Astrocyte of the cerebellum (primary cell): ENCODE measurements around the gene NUB1.

Source experiments
- DNase-seq: peaks from one replicate; pipeline ENCODE4 v3.0.0-alpha.2; 2011; ENCODE audit warnings: low read depth
- H3K4me3 ChIP-seq: 2 replicates; pipeline ENCODE4 v1.5.1; 2011; ENCODE audit warnings: mild to moderate bottlenecking, low read depth, low read length, moderate library complexity
- CTCF ChIP-seq: IDR thresholded peaks from 2 replicates; pipeline ENCODE4 v1.5.1; 2012; ENCODE audit warnings: low read length, low read depth, moderate library complexity, mild to moderate bottlenecking; ENCODE audit errors: missing control alignments
- in situ Hi-C: cut with HindIII; loops from 2 replicates; pipeline ENCODE4 v1.10.0; 2017; ENCODE audit warnings: low sequenced_read_pairs

The NUB1 gene

GRCh38 chr7:151389768-151390597 is 48.4 kb downstream of the NUB1 start:
- TF ChIP-seq CTCF, result no peak
- no peak overlapping the region for H3K4me3 ChIP-seq
- DNase-seq, result no peak
- in situ Hi-C loops, result no loop called here

- no peak for TF ChIP-seq CTCF
- no peak for DNase-seq
- in situ Hi-C loops, result no loop called here
- no peak overlapping the region for H3K4me3 ChIP-seq
Observed at GRCh38 chr7:151390598-151391357, 49.2 kb downstream of the NUB1 start.

GRCh38 chr7:151391358-151391730 is 49.7 kb downstream of the NUB1 start:
- no peak for TF ChIP-seq CTCF
- in situ Hi-C loops, result no loop called here
- H3K4me3 ChIP-seq, result no peak overlapping the region
- DNase-seq, result no peak

GRCh38 chr7:151392002-151392401 is 50.4 kb downstream of the NUB1 start:
- in situ Hi-C loops, result no loop called here
- no peak overlapping the region for H3K4me3 ChIP-seq
- DNase-seq, result no peak
- no peak for TF ChIP-seq CTCF

- no peak for TF ChIP-seq CTCF
- in situ Hi-C loops, result no loop called here
- no peak for DNase-seq
- H3K4me3 ChIP-seq, result no peak overlapping the region
Observed at GRCh38 chr7:151392426-151392825, 50.8 kb downstream of the NUB1 start.

- no peak overlapping the region for H3K4me3 ChIP-seq
- TF ChIP-seq CTCF, result no peak
- DNase-seq, result no peak
- in situ Hi-C loops, result no loop called here
Observed at GRCh38 chr7:151393031-151393977, 51.7 kb downstream of the NUB1 start.
